ENCODE data around the gene EPSTI1.
"Not testable (repeated sequence)": the region's sequence is repeated elsewhere in the genome, so short reads cannot be mapped to it uniquely, and the experiment has no call there.

Gene EPSTI1, protein sequence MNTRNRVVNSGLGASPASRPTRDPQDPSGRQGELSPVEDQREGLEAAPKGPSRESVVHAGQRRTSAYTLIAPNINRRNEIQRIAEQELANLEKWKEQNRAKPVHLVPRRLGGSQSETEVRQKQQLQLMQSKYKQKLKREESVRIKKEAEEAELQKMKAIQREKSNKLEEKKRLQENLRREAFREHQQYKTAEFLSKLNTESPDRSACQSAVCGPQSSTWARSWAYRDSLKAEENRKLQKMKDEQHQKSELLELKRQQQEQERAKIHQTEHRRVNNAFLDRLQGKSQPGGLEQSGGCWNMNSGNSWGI

GRCh38 chr13:42991898-42992763 is at the start of gene EPSTI1:
TSS of gene EPSTI1 (minus strand) at chr13:42992241. CDS start at chr13:42992165, 76 bp downstream.
- FAIRE-seq = peak; percentile 21

- FAIRE-seq = no peak
Observed at GRCh38 chr13:43041369-43041921, 49.4 kb upstream of the EPSTI1 start.

DNA sequence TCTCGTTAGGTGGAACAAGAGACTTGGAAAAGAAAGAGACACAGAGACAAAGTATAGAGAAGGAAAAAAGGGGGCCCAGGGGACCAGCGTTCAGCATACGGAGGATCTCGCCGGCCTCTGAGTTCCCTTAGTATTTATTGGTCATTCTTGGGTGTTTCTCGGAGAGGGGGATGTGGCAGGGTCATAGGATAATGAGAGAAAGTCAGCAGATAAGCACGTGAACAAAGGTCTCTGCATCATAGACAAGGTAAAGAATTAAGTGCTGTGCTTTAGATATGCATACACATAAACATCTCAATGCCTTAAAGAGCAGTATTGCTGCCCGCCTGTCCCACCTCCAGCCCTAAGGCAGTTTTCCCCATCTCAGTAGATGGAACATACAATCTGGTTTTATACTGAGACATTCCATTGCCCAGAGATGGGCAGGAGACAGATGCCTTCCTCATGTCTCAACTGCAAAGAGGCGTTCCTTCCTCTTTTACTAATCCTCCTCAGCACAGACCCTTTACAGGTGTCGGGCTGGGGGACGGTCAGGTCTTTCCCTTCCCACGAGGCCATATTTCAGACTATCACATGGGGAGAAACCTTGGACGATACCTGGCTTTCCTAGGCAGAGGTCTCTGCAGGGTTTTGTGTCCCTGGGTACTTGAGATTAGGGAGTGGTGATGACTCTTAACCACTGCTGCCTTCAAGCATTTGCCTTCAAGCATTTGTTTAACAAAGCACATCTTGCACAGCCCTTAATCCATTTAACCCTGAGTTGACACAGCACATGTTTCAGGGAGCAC is 48.7 kb upstream of the EPSTI1 start:
- not testable (repeated sequence) for FAIRE-seq

GRCh38 chr13:43039966-43040365 is 47.9 kb upstream of the EPSTI1 start:
- FAIRE-seq = no peak

DNA sequence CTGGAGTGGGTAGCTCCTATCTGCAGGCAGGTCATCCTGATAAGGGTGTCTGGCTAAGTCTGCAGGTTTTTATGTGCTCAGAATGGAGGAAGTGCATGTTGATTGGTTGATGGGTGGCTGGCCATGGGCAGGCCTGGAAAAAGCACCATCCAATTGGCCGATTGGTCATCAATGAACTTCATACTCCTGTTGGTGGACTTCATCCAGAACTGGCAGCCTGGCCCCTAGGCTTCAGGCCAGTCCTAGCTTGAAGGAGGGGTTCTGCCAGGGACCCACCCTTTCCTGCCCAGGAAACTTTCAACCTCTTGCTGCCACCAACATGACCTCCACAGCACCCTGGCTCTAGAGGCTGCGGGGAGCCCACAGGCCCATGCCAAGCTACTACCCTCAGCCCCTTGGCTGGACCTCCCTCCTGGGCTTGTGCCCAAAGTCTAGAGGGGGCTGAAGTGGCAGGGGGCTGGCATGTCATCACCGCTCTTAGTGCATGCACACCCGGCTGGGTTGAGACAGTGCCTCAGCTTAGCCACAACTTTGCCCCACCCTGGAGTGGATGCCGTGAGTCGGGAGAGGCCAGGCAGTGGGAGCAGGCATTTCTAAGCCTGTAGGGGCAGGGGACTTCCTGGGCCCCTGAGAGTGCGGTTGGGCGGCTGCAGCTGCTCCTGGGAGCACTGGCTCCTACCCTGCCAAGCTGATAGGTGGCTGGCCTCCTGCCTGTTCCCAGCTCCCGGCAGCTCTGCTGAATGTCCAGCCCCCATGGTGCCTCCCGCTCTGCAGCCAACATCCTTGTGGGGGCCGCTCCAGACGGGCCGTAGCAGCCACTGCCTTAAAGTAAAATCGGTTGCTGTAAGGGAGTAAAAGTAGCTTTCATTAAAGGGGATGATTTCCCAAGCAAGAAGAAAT is 44.6 kb upstream of the EPSTI1 start:
- no peak for FAIRE-seq

GRCh38 chr13:43033038-43033437 is 41.0 kb upstream of the EPSTI1 start:
- FAIRE-seq = no peak

DNA sequence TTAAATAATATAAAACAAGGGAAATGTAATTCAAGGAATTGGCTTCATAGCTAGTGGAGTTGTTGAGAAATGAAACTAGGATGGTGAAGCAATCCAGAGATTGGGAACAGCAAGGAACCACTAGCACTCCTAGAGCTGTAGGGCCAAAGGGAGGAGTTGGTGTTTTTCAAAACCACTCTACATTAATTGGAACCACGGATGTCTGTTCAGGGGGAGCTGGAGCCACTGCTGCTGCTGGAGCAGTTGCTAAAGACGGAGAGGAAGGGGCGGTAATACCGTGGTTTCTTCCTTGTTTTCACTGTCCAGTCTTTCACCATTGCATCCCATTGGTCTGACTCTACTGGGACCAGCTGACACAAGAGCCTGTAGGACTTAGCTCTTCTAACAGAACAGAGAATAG is 39.8 kb upstream of the EPSTI1 start:
- FAIRE-seq = no peak

GRCh38 chr13:43030548-43030947 is 38.5 kb upstream of the EPSTI1 start:
- FAIRE-seq = no peak

DNA sequence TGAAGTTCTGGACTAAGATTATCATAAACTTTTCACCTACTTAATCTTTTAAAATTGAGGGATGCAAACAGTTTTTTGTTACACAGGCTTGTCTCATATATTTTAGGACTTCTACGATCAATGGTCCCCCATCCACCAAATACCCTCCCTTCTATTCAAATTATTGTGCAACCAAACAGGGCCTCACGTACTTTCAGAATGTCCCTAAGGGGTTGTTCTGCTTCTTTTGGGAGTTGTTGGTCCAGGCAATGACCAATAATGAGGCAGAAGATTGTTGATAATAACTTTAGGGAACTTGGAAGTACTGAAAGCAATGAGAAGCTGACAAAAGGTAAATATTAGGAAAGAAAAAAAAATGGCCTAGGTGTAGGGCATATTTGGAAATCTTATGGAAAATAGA is 34.2 kb upstream of the EPSTI1 start:
- FAIRE-seq = no peak

DNA sequence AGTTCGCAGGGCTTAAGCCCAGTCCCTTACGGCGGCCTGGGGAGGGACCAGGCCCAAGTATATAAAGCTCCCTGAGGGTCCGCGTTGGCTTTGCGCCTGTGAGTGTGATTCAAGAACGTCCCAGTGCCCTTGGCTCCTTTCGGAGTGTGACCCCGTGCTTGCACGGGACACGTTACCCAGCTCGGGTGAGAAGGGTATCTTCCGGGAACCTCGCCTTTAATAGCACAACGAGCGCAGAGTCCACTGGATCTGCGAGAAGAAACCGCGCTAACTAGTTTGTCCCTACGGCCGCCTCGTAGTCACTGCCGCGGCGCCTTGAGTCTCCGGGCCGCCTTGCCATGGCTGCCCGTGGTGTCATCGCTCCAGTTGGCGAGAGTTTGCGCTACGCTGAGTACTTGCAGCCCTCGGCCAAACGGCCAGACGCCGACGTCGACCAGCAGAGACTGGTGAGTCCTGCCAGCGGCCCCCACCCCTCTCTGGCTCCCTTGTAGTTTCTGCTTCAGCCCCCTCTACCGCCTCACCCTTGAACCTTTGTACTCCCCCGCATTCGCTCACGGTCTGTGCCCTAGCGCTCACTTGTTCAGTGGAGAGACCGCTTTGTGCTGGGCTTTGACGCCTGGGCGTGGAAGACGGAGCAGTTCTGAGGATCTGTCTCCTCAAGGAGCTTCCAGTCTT is 31.4 kb upstream of the EPSTI1 start, which contains the start of gene DNAJC15:
Gene DNAJC15 (plus strand): TSS at position 298 of the 675 bp plus-strand sequence. CDS start 41 bp downstream, at position 339.
- no peak for FAIRE-seq

DNA sequence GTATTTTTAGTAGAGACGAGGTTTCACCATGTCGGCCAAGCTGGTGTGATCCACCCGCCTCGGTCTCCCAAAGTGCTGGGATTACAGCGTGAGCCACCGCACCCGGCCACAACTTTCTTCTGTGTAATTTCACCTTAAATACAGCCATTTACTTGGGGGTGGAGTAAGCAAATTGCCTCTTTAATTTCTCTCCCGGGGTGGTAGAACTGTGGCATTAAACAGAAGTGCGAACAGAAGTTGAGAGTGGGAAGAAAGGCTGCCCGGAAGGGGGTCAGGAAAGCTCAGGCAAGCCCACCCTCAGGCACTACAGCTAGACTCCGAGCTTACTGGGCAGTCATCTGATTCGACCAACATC is 30.9 kb upstream of the EPSTI1 start:
- FAIRE-seq = no peak

GRCh38 chr13:43021926-43022670 is 30.1 kb upstream of the EPSTI1 start:
- no peak for FAIRE-seq

- no peak for FAIRE-seq
Observed at GRCh38 chr13:43020794-43021193, 28.8 kb upstream of the EPSTI1 start.

DNA sequence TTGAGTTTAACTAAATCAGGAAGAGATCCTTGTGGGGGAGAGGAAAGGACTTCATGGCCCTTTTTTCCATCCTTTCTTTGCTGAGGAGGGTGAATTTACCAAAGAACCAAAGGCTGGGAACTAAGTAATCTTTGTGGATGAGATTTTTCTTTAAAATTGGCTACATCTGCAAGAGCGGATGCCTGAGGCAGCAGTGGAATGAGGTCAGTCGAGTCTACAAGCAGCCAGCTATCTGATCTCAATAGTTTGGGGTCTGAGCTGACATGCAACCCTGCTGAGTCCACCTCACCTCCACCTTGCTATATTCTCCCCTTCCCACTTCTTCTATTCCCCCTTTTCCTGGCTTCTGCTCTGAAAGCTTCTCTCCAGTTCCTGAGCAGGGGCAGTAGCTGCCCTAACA is 27.8 kb upstream of the EPSTI1 start:
- FAIRE-seq = no peak

DNA sequence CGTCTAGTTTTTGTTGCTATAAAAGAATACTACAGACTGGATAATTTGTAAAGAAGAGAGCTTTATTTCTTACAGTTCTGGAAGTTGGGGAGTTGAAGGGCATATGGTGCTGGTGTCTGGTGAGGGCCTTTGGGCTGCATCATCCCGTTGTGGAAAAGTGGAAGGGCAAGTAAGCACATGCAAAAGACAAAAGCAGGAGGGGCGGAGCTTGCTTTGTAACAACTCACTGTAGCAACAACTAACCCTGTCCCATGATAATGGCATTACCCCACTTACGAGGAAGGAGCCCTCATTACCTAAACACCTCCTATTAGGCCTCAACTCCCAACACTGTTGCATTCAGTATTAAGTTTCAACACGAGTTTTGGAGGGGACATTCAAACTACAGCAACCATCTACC is 24.2 kb upstream of the EPSTI1 start:
- no peak for FAIRE-seq

- no peak for FAIRE-seq
Observed at GRCh38 chr13:43014162-43014561, 22.1 kb upstream of the EPSTI1 start.

DNA sequence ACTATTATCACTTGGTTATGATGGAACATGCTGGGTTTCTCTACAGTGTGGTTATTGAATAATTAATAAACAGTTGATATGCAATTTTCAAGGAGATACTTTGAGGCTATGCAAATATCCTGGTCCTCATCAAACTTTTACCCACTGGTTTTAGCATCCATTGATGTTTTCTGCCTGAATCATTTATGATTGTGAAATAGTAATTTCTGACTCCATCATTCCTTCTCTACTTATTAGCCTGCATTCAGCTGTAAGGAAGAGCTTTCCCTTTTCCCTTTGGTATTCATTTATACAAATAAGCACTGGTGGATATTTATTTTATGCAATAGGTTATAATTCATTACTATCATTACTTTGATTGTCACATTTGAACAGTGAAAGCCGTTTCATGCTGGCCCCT is 17.5 kb upstream of the EPSTI1 start:
- no peak for FAIRE-seq

DNA sequence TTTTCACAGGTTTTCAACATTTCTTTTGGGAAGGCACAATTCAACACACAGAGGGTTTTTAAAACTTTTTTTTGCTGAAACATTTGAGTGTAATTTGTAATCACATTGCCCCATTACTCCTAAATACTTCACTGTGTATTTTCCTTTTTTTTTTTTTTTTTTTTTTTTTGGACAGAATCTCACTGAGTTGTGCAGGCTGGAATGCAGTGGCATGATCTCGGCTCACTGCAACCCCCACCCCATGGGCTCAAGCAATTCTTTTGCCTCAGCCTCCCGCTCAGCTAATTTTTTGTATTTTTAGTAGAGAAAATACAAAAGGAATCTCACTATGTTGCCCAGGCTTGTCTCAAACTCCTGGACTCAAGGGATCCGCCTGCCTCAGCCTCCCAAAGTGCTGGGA is 16.6 kb upstream of the EPSTI1 start:
- FAIRE-seq = no peak

DNA sequence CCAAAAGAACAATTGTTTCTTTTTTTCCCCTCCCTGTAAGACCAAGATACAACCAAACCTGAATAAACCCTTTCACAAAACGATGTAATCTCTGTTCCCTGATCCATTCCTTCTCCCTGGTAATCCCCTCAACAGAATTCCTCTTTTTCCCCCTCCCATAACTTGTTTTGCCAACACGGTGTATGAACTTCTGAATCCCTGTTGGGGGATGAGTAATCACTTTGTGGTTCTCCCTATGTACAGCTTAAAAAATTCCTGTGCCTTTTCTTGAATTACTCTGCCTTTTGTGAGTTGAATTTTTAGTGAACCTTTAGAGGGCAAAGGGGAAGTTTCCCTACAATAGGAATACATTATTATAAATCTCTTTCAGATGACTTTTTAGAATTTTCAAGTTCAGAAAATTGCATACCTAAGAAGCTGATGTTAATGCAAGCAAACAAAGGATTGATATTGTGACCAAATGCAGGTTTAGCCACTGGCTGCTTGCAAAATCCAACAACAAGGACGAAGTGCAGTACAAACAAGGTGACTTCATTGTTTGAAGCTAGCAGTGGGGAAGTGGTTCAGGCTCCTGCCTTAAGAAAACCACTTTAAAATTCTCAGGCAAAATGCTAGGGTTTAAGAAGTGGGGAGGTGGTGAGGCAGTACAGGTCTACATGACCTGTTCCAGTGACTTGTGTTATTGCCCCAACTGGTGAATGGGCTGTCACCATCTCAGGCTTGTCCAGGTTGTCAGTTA is 15.0 kb upstream of the EPSTI1 start:
- FAIRE-seq = no peak

Data from islet of Langerhans (tissue), 1 donor.